Skin of body (tissue), 2 donors: ENCODE data around the gene SLC25A11. TPM values are rescaled to one million over a fixed set of nuclear protein-coding genes. Genes with fewer than 3 reads are reported as not detected.
A peak's percentile ranks its signal among the peaks of the same experiment; 100 is the strongest.

ENCODE experiments used
- DNase-seq: peaks from one replicate; lab custom pipeline; 2025; lab: John Stamatoyannopoulos, UW
- total RNA-seq: library from RNA; depleted of rRNA; stranded (reverse); fragments of >200 nt; gene quantifications from one replicate; pipeline ENCODE4 v1.2.3, GENCODE V29; 2014

SLC25A11 gene
- total RNA-seq, 1 donor from 2014 or later = 34.2 TPM

DNA sequence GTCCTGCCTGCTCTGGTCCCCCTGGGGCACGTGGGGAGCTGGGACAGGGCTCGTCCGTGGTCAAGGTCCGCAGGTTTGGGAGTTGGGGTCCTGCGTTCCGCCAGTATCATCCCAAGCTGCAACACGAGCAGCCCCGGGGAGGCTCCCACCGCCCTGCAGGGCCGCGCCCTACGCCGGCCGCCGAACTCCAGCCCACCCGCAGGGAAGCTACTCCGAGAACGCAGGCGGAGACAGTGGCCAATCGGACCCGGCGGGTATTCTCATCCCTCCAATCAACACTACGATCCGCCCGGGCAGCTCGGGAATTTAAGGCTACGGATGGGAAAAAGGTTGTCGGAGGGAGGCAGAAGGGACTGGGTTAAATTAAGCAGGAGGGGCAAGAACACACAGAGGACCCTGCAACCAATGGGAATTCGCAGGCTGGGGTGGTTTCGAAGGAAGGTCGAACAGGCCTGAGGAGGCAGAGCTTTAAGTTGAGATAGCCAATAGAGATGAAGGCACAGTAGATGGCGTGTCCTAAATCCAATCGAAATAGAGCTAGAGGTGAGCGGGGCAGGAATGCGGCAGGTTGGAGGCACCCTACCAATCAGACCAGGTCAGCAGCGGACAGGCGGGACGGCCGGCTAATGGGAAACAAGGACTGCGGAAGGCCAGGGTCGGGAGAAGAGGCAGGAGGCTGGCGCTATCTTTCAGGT lies 27.1 kb upstream of the SLC25A11 start:
- DNase-seq = peak; percentile 100

DNA sequence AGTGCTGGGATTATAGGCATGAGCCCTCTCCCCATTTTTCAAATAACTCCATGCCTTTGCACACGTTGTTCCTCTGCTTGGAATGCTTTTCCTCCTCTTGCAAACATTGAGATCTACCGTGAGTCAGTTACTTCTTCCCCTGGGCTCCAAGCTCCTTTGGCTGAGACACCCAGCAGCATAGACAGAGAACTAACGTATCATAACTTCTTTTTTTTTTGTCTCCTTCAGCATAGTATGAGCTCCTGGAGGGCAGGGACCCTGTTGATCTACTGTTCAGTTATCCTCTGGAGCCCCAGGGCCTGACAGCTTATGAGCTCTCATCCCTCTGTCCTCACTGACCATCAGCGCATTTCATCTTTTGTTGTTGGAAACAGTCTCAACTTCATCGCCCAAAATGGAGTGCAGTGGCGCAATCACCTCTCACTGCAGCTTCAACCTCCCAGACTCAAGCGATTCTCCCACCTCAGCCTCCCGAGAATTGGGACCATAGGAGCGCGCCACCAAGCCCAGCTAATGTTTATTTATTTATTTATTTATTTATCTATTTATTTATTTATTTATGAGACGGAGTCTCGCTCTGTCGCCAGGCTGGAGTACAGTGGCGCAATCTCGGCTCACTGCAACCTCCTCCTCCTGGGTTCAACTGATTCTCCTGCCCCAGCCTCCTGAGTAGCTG lies 25.6 kb upstream of the SLC25A11 start:
- no peak for DNase-seq

DNA sequence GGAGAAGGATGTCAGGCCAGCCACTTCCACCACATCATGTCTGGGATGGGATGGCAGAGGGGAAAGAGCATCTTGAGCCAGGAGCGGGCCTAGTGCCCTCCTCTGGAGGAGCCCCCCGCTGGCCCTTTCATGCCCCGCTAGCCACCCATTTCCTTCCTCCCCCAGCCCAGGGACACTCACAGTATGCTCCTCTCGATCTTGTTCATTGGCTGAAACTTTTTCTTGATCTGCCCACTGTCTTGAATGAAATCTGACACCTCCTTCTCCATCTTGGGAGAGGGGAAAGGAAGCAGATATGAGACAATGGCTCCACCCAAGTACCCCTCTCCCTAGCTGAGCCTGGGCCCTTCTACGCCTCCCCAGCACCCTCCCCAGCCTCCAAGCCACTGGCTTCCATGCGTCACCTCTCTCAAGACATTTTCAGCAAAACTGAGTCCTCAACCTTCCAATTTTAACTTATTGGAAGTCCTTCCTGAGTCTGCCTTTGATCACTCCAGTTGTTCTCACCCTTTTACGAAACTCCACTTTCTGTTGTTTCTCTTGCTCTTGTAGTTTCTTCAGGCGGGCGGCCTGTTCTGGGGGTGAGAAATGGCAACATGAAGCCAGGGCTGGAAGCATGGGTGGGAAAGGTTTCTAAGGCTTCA lies 20.6 kb upstream of the SLC25A11 start:
- DNase-seq = no peak

DNA sequence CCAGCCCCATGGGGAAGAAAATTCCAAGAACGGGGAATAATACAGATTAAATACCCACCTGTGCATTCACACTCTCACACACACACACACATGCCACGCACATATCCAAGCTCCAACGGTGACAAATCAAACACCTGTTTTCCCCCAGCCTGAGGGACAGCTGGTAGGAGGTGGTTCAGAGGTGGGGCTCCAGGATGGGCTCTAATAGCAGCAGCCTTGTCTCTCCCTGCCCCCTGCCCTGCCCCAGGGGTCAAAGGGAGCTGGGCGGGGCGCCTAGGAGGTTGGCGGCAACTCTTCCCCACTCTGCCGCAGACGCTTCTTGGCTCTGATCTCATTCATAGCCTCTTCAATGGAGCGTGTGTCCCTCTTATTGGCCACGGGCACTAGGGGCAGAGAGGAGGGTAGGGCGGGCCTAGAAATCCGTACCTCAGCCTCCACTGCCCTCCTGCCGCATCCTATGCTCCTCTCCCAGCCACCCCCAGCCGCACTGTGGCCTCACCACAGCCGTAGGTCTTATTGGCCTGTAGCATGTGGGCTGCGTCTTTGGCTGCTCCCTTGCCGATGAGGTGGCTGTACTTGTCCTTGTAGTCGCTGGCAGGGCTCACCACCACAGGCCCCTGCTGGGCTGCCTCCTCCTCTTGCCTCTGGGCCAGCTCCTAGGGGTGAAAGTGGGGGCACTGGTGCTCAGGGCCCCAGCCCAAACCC lies 19.6 kb upstream of the SLC25A11 start:
- DNase-seq = no peak

DNA sequence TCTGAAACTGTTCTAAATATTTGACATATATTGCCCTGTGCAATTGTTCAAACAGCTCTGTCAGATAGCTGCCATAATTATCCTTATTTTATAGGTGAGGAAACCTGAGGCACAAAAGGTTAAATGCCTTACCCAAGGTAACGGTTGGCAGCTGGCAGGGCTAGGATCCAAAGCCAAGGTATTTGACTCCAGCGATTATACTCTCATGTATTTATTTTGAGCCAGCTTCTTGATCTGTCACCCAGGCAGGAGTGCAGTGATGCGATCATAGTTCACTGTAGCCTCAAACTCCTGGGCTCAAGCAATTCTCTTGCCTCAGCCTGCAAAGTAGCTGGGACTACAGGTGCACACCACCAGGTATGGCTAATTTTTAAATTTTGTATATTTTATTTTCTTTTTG lies 18.3 kb upstream of the SLC25A11 start:
- no peak for DNase-seq

DNA sequence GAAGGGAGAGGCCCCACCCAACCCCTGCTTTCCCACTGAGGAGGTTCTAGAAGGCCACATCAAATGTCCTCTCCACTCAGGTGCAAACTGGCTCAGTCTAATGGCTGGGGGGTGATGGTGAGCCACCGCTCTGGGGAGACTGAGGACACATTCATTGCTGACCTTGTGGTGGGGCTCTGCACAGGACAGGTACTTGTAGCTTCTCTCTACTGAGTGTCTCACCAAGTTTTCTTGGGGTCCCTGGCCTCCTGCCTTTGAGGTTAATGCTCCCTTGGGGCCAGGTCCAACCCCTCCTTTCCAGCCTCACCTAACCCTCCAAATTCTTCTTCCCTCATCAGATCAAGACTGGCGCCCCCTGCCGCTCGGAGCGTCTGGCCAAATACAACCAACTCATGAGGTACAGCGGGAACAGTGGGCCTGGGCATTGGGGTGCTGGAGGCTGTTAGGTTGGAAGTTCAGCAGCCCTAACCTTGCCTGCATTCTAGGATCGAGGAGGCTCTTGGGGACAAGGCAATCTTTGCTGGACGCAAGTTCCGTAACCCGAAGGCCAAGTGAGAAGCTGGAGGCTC lies 16.7 kb upstream of the SLC25A11 start:
- no peak for DNase-seq

DNA sequence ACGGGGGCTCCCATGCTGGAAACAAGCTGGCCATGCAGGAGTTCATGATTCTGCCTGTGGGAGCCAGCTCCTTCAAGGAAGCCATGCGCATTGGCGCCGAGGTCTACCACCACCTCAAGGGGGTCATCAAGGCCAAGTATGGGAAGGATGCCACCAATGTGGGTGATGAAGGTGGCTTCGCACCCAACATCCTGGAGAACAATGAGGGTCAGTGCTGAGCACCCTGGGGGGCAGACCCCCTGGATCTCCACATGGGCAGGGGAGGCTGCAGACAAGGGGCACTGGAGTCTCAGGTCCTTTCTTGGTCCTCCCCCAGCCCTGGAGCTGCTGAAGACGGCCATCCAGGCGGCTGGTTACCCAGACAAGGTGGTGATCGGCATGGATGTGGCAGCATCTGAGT lies 15.2 kb upstream of the SLC25A11 start:
- no peak for DNase-seq

DNA sequence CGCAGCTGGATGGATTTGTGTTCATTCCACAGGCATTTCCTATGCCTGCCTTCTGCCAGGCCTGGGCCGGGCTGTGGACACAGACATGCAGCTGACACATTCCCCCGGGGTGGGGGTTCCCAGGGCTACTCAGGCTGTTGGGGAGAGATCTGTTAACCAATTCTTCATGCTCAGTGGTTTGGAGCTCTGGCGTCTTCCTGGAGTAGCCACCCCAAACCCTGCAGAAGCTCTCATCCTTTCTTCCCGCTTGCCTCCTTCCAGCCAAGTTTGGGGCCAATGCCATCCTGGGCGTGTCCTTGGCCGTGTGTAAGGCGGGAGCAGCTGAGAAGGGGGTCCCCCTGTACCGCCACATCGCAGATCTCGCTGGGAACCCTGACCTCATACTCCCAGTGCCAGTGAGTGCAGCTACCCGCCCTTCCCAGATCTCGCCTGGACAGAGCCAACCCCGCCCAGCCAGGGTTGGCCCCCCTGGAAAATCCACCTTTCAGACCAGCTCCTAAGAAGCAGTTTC lies 13.7 kb upstream of the SLC25A11 start:
- no peak for DNase-seq

DNA sequence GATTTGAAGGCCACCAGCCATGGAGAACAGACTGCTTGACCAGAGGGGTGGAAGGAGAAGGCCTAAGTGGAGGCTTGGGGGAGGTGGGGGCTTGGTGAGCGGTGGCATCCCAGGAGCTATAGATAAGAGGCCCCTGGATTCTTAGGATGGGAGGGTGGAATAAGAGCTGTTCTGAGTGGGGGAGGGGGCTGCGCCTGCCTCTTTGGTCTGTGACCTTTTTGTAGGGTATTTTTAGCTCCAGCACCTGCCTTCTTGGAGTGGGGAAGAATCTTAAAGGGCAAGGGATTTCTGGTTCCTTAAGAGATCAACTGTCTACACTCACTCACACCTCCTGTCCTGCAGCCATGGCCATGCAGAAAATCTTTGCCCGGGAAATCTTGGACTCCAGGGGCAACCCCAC lies 11.6 kb upstream of the SLC25A11 start:
- no peak for DNase-seq

DNA sequence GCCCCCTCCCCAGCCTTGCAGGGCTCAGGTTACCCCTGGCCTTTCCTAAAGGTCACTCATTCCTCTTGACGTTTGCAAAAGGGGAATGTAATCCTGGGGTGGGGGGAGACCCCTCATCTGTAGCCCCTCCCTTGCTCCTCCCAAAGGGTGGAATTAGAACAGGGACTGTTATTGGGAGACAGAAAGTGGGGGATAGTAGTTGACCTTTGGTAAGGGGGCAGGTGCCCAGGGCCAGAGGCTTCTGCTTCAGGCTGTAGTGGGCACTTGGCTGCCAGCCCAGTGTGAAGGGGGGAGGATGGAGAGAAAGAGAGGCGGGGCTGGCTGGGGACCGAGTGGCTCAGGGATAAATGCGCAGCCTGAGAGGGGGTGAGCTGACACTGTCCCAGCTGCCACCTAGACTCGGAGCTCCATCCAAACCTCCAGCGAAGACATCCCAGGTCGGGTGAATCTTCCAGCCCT lies 10.9 kb upstream of the SLC25A11 start, which contains the start of gene ENO3:
Gene ENO3, plus strand, starts transcription at position 374 of the 459 bp plus-strand sequence. CDS start 711 bp downstream, outside the sequence.
- DNase-seq = no peak

DNA sequence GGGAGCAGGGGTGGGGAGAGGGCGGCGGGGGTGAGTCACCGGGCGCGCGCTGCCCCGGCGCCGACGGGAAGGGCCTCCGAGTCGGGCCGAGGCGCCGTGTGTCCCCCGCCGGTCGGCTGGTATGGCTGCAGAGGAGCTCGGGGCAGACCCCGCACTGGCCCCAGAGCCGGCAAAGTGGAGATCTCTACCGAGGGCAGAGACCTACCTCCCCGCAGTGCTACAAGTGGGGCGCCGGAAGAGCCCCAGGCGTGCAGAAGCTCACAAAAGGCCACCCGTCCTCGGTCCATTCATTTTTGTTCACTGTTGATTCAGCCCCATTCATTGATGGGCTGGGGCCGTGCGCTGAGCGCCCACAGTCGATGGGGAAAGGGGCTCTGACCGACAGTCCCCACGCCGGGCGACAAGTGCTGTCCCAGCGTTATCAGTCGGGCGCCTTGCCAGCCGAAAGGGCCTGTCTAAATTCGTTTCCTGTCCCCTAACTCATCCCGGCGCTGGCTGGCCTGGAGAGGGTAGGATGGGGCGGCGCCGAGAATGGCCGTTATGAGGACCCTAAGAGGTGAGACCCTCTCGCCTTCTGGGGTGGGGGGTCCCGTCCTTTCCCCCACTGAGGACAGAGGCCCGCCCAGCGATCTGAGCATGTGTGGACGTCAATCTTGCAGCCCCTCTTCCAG lies 10.4 kb upstream of the SLC25A11 start:
- DNase-seq = no peak

DNA sequence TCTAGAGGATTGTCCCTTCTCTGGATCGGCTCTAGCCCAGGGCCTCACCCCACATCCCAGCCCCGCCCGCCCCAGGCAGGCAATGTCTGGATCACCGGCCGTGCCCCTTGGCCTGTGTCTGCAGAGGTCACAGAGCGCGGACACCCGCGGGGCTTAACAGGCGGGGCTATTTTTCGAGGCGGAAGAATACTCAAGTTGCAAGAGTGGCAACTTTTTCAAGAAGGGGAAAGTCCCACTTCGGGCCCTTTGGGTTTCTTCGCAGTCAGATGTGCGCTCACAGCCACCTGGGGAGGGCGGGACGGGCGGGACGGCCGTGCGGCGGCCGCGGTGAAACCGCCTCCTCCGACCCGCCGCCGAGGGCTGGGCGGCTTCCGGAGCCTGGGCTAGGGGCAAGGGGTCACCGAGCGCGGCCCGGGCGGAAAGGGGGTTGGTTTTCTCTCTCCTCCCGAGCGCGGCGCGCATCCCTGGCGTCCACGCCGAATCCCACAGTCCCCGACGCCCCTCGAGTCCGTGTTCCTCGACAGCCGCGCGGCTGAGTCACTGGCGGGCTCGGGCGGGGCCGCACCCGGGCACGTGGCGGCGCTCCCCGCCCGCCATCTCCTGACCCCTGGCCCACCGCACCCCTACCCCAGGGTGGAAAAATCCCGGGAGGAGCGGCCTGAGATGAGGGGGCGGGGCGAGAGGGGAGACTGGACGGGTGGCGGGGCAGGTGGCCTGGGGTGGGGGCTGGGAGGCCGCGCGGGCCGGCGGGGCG lies 9.7 kb upstream of the SLC25A11 start:
- DNase-seq = no peak

DNA sequence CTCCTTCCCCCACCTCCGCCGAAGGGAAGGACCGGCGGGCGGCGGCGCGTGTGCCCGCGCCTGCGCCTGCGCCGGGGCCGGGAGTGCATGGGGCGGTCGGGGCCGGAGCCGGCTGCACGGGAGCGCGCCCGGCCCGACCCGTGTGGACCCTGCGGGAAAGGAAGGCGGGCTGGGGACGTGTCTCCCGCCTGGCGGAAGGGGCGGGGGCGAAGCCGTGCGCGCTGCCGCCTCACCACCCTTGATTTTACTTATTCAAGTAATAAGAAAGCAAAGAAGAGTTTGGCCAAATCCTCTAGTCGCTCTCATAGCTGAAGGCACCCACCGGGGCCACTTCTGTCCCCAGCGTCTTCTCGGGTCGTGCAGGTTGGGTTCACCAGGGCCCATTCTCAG lies 9.1 kb upstream of the SLC25A11 start:
- peak; percentile 92 for DNase-seq

DNA sequence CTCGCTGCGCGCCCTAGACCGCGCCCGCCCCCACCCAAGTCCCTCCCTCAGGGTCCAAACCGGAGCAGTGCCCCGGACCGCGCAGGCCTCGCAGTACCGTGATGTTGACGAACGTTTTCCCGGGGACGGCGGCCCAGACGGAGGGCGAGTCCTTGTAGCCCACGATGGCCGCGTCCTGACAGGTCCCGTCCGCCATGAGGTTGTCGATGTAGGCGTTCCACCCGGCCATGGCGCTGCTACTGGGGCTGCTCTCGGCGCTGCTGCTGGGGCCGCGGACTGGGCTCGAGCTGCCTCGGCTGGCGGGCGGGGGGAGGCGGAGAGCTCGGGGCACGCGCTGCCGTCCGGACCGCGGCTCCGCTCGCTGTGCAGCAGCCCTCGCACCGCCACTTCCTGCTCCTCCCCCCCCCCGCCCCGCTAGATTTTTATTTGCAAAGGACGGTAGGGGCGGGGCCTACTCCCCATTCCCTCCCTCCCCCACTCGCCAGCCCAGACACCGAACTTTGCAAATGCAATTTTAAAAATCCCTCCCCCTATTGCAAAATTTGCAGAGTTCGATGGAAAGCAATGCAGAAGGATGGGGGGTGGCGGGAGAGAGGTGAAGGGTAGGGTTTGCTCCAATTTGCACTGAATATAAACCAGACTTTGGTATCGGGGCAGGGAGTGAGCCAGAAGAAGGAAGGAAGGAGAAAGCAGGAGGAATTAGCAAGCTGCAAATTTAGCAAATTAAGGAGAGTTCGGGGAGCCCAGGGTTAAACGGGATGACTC lies 8.5 kb upstream of the SLC25A11 start, which contains the start of gene PFN1:
Gene PFN1, minus strand, starts transcription at position 365 of the 765 bp plus-strand sequence. Its CDS starts 136 bp downstream, at position 229.
- peak; percentile 95 for DNase-seq

DNA sequence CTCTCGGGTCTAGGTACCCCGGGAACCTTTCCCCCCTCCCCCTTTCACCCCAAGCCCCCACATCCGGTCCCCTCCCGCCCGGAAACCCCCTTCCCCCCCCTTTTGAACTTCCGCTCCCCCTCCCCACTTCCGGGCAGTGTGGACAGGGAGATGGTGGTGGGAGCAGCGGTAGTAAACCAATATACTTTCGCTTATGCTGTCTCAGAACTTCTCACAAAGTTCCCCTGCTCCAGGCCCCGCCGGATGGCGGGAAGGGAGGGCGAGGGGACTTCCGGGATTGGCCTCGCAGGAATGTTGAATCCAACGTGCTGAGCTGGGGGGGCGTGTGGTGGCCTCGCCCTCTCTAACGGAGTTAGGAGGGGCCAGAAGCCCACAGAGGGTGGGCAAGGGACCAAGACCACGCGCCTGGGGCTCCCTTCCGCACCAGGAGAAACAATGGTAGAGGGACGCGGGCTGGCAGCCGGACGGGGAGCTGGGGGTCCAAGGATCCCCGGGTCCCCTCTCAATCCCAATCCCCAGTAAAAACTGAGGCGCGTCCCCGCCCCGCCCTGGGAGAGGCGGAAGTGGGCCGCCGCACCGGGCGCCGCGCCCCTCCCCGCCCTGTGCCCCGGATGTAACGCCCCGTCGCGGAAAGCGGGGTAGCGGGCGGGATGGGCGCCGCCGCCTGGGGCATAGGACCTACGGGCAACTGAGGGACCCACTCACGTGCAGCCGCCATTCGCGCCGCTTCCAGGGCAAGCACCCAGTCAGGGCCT lies 7.7 kb upstream of the SLC25A11 start:
- DNase-seq = peak; percentile 40

DNA sequence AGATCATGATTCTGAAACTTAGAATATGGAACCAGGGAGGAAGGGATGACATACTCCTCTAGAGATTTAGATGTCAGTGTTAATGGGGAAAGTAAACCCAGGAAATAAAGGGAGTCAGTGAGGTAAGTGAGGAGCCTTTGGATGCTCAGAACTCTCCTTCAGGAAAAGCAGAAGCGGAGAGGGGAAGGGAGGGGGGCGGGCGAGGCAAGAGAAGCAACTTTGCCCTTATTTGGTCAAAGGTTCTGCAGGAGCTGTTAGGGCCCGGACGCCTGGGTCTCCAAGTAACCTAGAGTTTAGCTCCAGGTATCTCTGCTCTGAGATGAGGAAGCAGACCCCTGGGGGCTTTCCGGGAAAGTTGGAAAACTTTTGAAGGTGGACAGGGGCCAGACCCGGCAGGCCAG lies 7.2 kb upstream of the SLC25A11 start:
- no peak for DNase-seq

DNA sequence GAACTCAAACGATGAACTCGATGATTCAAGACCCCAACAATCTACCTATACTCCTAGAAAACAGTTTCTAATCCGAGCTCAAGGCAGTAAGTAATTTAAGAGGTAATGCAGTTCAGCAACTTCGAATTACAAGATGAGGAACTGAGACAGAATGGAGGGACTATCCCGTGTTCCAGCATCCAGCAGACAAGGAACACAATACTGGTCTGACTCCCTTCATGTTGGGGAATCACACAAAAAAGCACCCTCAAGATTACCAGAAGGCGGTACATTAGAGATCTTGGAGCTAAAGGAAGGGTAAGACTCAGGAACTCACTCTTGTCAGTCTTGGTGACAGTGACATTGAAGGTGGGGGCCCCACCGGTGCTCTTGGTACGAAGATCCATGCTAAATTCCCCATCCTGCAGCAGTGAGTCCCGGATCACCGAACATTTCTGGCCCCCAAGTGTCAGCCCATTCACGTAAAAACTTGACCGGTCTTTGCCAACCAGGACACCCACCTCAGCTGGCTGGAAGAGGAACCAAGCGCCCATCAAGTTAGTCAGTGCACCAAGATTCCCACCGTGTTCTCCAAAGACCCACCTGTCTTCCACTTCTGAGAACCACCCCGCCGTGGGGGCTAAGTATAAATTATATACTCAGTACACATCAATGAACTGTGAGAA lies 6.6 kb upstream of the SLC25A11 start:
- no peak for DNase-seq

DNA sequence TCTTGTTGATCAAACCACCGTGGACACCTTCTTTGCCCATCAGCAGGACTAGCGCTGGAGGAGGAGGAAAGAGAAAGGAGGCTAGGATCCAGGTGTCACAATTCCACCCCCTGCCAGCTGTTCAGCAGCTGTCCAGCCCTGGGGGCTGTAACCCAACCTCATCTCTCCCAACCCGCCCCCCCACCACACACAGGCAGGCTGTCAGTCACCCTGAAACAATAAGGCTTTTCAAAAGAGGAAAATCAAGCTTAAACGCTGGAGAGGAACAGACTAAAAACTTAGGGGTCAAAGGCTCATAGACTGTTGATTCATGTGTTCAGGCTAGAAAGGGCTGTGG lies 6.1 kb upstream of the SLC25A11 start:
- DNase-seq = no peak
